Breast epithelium (tissue), 3 donors: ENCODE measurements around the gene TRAF5.

Source experiments
- POLR2A ChIP-seq: fragments of 450-650 bp; IDR thresholded peaks from one replicate; pipeline ENCODE4 v1.6.1; 2016; ENCODE audit warnings: antibody characterized with exemption, mild to moderate bottlenecking, moderate library complexity
- POLR2AphosphoS5 ChIP-seq, 3 donors: sonication (generic); formaldehyde crosslinking; IDR thresholded peaks; one replicate each; pipeline ENCODE4 v1.6.1; 2017; ENCODE audit warnings: antibody characterized with exemption in 3 of 3
- TF ChIP-seq, protein P1 (sequence below), 3 donors: fragments of 450-650 bp; IDR thresholded peaks; one replicate each; pipeline ENCODE4 v1.5.1; 2016 to 2017; ENCODE audit warnings: antibody characterized with exemption in 3 of 3, mild to moderate bottlenecking in 3 of 3, moderate library complexity in 3 of 3

DNA sequence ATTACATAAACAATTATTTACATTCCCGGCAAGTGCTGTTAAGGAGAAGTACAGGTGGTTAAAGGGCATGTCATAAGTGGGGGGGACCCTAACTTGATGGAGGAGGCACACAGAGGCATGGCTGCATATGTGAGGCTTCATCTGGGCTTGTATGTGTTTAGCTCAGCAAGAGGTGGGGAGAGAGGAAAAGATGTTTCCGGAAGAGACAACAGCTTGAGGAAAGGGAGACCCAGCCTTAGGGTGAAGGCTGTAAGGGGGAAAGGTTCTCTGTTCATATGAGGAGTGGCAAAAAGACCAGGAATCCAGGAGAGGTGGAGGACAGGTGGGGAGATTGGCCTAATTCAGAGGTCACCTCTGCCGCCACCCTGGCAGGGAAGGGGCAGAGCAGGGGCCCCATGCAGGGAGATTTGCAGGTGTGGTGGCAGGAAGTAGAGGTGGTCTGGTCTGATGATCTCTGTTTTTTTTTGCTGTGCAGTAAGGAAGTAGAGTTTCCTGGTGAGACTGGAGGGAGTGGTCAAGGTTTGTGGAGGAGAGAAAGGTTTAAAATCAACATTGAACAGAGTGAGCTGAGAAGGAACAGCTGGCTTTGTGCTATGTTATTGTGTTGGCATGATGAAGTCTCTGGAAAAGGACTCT lies 9.0 kb downstream of the TRAF5 start:
- TF ChIP-seq, protein P1, sequence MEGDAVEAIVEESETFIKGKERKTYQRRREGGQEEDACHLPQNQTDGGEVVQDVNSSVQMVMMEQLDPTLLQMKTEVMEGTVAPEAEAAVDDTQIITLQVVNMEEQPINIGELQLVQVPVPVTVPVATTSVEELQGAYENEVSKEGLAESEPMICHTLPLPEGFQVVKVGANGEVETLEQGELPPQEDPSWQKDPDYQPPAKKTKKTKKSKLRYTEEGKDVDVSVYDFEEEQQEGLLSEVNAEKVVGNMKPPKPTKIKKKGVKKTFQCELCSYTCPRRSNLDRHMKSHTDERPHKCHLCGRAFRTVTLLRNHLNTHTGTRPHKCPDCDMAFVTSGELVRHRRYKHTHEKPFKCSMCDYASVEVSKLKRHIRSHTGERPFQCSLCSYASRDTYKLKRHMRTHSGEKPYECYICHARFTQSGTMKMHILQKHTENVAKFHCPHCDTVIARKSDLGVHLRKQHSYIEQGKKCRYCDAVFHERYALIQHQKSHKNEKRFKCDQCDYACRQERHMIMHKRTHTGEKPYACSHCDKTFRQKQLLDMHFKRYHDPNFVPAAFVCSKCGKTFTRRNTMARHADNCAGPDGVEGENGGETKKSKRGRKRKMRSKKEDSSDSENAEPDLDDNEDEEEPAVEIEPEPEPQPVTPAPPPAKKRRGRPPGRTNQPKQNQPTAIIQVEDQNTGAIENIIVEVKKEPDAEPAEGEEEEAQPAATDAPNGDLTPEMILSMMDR (IDR thresholded peaks at IDR 0.05), result no peak
- no peak for TF ChIP-seq POLR2AphosphoS5 (IDR thresholded peaks at IDR 0.05)
- no peak for TF ChIP-seq POLR2A
